Stimulated activated CD4-positive, alpha-beta T cell treated with anti-CD3 and anti-CD28 coated beads, Interleukin-2, amount 100 ng/mL, for 48 hours (primary cell): ENCODE measurements around the gene FOXM1.

ENCODE experiments used
- DNase-seq, 2 donors: peaks; one replicate each; pipeline ENCODE4 v3.0.0-alpha.2; 2020

Gene FOXM1

GRCh38 chr12:2877047-2877952 is at the start of gene FOXM1, which contains the start of gene RHNO1:
TSS of gene FOXM1 (minus strand) at chr12:2877174. CDS start at chr12:2874478, 2,696 bp downstream.
TSS of gene RHNO1 (plus strand) at chr12:2877223. CDS start at chr12:2885367, 8,144 bp downstream.
- DNase-seq = peak; percentile 79 to 82

- DNase-seq = no peak
Measured at GRCh38 chr12:2925322-2925995, 48.5 kb upstream of the FOXM1 start.

DNA sequence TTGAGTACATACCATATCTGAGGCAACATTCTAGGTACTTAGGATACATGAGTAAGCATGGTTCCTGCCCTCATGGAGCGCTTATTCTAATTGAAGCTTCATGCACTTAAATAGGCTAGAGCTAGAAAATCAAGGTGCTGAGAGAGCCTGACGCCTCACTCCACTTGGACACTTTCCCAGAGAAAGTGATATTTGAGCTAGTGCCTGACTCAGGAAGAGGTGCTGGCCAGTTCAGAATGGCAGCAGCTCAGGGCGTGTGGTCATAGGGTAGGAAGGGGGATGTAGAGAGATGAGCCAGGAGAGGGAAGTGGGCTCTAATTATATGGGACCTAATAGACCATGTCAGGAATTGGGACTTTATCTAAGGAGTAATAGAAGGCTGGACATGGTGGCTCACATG is 47.0 kb upstream of the FOXM1 start:
- no peak for DNase-seq

DNA sequence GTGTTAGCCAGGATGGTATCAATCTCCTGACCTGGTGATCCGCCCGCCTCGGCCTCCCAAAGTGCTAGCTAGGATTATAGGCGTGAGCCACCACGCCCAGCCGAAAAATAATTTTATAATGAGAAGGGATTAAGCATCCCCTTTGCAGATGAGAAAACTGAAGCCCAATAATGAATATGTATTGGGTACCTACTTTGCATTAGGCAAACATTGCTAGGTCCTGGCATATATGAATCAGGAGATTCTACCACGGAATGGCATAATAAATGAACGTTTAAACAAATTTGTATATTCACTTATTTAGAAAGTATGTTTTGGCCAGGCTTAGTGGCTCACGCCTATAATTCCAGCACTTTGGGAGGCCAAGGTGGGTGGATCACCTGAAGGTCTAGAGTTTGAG is 46.1 kb upstream of the FOXM1 start:
- DNase-seq = no peak

DNA sequence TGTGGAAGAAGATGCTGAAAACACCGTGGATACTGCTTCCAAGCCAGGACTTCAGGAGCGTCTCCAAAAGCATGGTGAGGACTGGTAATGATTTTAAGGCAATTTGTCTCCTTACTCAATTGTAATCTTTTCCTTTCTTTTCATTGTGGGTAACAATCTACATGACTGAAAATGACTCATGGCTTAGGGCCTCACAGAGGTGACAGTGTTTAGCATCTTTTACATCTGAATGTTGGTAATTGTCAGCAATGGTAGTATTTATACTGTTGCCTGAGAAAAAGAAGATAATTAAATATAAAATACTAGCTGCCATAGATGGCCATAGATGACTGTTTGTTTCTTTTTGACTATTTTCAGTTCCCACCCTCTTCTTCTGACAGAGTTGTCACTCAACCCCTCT is 45.4 kb upstream of the FOXM1 start:
- DNase-seq = no peak

DNA sequence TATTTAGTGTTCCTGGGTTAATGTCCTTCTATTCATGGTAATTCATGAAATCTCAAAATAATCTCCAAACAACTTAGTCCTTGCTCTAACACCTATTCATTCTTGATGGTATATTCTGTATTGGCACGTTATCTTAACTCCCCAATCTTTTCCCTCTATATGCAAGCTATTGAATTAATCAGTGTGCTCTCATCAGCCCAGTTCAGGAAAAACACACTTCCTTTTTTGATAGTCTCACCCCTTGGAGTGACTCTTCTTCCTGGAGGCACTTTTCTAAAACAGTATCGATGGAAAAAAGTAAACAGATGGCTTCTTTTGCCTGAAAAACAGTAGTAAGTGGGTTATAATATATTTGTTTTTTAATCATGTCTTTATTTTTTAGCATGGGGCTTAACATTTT is 42.3 kb upstream of the FOXM1 start:
- no peak for DNase-seq

GRCh38 chr12:2912216-2912575 is 35.2 kb upstream of the FOXM1 start:
- DNase-seq = no peak

DNA sequence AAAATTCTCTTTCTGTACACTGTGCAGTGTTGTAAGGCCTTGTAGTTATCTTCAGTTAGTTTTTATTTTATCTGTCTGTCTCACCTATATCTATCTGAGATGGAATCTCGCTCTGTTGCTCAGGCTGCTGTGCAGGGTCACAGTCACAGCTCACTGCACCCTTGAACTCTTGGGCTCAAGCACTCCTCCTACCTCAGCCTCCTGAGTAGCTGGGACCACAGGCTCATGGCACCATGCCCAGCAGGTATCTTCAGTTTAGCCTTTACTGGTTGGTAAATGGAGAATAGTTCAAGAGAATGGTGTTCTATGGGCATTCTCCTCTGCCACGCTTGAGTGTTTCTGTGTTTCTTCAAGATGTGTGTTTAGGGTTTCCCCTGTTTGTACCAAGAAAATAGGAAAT is 27.3 kb upstream of the FOXM1 start:
- no peak for DNase-seq

DNA sequence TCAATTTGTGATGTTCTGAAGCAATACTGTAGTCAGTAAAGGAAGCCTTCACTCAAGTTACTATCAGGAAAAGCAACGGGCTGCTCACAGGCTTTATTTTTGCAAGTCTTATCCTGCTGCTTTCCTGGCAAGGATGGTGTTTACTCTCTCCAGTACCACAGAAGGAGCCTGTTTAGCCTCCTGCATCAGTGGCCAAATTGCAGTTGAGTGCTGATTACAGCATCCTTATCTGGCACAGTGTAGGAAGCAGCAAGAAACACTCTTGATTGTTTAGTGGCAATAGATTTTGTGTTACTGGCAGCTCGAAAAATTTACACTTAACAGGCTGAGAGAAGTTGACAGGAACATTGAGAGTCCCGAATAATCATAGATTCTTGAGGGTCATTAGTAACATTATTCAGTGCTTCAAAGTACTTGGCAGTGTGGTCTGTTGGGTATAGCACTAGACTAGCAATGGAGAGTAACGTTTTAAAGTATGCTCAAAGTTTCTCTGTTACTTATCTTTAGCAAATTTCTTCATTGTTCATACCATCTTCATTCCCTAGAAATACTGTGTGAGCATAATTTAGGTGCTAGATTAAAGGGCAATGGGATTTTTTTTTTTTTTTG is 25.4 kb upstream of the FOXM1 start:
- DNase-seq = no peak

GRCh38 chr12:2900642-2901041 is 23.7 kb upstream of the FOXM1 start:
- no peak for DNase-seq

DNA sequence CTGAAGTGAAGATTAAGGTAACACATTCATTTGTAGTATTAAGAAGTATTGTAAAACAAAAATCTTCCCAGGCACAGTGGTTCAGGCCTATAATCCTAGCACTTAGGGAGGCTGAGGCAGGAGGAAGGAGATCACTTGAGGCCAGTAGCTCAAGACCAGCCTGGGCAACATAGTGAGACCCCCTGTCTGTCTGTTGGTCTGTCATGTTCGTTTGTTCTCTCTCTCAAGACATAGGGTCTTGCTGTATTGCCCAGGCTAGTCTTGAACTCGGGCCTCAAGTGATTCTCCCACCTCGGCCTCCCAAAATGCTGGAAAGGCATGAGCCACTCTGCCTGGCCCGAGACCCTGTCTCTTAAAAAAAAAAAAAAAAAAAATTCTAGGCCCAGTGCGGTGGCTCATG is 20.4 kb upstream of the FOXM1 start:
- DNase-seq = no peak

- no peak for DNase-seq
Measured at GRCh38 chr12:2895511-2895910, 18.5 kb upstream of the FOXM1 start.

- DNase-seq = no peak
Measured at GRCh38 chr12:2895051-2895451, 18.1 kb upstream of the FOXM1 start.

GRCh38 chr12:2893007-2893406 is 16.0 kb upstream of the FOXM1 start:
- DNase-seq = no peak

DNA sequence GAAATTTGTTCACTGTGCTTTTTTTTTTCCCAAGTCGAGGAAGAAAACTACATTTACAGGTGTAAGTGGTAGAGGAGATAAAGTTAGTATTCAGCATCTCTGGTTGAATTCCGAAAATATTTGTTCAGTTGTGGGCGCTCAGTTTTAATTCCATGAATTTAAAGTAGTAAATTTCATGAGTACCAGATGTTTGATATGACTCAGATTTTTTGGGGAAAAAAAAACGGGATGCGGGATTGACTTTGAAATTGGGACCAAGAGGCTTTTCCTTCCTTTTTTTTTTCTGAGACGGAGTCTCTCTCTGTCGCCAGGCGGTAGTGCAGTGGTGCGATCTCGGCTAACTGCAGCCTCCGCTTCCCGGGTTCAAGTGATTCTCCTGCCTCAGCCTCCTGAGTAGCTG is 15.3 kb upstream of the FOXM1 start:
- DNase-seq = no peak

- DNase-seq = peak in 1 of 2 donors; percentile 10
Measured at GRCh38 chr12:2891240-2892053, 14.5 kb upstream of the FOXM1 start.

DNA sequence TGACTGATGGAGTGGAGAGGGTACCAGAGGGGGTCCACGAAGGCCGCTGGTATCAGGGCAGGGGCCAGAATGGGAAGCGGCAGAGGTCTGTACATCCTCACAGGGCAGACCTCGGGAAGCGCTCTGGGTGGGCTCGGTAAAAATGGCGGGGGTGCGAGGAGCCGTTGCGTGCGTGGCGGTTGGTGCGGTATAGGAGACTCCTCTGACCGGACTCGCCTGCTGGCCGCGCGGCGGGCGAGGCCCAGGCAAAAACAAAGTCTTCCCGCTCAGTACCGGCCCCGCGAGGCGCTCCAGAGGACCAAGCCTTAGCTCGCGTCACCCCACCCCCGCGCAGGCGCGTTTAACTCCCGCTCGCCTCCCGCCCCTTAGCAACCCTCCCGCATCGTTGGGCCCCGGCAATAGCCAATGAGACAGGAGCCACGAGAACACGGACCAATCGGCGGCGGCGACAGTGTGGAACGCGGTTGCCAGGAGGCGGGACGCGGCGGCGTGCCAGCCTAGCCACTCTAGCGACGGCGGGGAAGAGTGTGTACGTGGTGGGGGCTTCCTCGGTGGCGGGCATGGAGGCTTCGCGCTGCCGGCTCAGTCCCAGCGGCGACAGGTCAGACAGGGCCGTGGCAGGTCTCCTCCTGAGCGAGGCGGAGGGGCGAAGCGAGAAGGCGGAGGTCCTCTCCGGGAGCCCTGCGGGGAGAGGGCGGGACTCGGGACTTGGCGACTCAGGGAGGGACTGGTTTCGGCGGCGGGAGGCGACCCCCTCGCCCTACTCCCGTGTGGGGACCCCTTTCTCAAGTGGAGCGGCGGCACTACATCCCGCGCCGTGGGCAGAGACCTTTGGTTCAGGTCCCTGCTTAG is 13.6 kb upstream of the FOXM1 start, which contains the start of gene TULP3:
Gene TULP3 (plus strand): TSS at position 504 of the 852 bp plus-strand sequence. CDS start 57 bp downstream, at position 561.
- DNase-seq = peak; percentile 95 to 96

DNA sequence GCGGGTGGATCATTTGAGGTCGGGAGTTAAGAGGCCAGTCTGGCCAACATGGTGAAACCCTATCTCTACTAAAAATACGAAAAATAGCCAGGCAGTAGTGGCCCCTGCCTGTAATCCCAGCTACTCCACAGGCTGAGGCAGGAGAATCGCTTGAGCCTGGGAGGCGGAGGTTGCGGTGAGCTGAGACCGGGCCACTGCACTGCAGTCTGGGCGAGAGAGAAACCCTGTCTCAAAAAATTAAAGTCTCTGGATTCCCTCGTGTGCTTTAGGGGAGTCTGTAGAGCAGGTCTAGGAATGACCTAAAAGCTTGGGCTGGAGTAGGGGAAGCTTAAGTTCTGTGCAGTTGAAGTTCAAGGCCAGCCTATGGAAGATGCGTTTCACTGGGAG is 13.0 kb upstream of the FOXM1 start:
- DNase-seq = no peak

GRCh38 chr12:2886768-2887450 is 9.9 kb upstream of the FOXM1 start:
- DNase-seq = no peak

- no peak for DNase-seq
Measured at GRCh38 chr12:2884810-2885209, 7.8 kb upstream of the FOXM1 start.

- no peak for DNase-seq
Measured at GRCh38 chr12:2879853-2880252, 2.9 kb upstream of the FOXM1 start.
